Measurements from ENCODE around the gene ARHGAP32. TPM values are rescaled to one million over a fixed set of nuclear protein-coding genes. Genes with fewer than 3 reads are reported as not detected.

Gene ARHGAP32
- total RNA-seq, 4 donors from 2014 or later = 10.0 to 53.7 (median 34.1) TPM

DNA sequence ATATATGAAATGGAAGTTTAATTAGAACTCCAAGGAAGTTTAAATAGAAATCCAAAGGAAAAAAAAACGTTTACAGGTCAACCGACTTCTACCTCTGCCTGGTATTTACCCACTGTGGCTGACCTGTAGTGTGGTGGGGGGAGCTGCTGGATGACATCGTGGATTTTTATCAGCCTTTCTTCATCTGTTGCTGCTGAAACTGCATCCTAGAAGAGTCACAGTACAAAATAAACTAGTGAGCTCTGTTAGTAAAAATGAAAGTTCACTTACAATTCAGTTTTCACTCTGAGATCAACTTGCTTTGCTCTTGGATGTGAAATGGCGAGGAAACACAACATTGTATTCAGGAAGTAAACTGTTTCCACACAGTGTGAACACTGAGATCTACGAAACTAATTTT, 206.2 kb downstream of the ARHGAP32 start:
- intact Hi-C loops (cut with DNase I; ENCODE audit: low total_unique reads) = no loop called here
- no peaks in the 10 kb centered on the region for H3K36me3 ChIP-seq

GRCh38 chr11:128983023-128983422, 209.1 kb downstream of the ARHGAP32 start:
- Histone ChIP-seq H3K4me3 (no peak overlapping the region), H3K9me3 (no peaks in the 10 kb centered on the region), H3K36me3 (no peaks in the 10 kb centered on the region), H3K27me3 (no peaks in the 10 kb centered on the region), H3K27ac (no peak overlapping the region), H3K4me1 (no peaks in the 10 kb centered on the region)
- DNase-seq = no peak
- intact Hi-C loops (cut with DNase I; ENCODE audit: low total_unique reads) = no loop called here
- TF ChIP-seq POLR2A (IDR thresholded peaks at IDR 0.05) (no peak), CTCF (IDR thresholded peaks at IDR 0.05) (no peak)

More for the DNA sequence above, 206.2 kb downstream of the ARHGAP32 start:
- Histone ChIP-seq H3K9me3 (no peaks in the 10 kb centered on the region), H3K27ac (no peak overlapping the region), H3K27me3 (no peaks in the 10 kb centered on the region), H3K4me3 (no peak overlapping the region), H3K4me1 (no peaks in the 10 kb centered on the region)
- TF ChIP-seq POLR2A (IDR thresholded peaks at IDR 0.05) = no peak
- DNase-seq = no peak

GRCh38 chr11:128981254-128981653, 210.9 kb downstream of the ARHGAP32 start:
- H3K4me3 ChIP-seq = no peak overlapping the region
- H3K27me3 ChIP-seq = no peaks in the 10 kb centered on the region
- H3K36me3 ChIP-seq = no peaks in the 10 kb centered on the region
- no peak for DNase-seq
- intact Hi-C loops (cut with DNase I; ENCODE audit: low total_unique reads) = no loop called here
- H3K27ac ChIP-seq = no peak overlapping the region
- H3K4me1 ChIP-seq = no peaks in the 10 kb centered on the region
- TF ChIP-seq POLR2A (IDR thresholded peaks at IDR 0.05) = no peak
- no peak for TF ChIP-seq CTCF (IDR thresholded peaks at IDR 0.05)
- no peaks in the 10 kb centered on the region for H3K9me3 ChIP-seq

DNA sequence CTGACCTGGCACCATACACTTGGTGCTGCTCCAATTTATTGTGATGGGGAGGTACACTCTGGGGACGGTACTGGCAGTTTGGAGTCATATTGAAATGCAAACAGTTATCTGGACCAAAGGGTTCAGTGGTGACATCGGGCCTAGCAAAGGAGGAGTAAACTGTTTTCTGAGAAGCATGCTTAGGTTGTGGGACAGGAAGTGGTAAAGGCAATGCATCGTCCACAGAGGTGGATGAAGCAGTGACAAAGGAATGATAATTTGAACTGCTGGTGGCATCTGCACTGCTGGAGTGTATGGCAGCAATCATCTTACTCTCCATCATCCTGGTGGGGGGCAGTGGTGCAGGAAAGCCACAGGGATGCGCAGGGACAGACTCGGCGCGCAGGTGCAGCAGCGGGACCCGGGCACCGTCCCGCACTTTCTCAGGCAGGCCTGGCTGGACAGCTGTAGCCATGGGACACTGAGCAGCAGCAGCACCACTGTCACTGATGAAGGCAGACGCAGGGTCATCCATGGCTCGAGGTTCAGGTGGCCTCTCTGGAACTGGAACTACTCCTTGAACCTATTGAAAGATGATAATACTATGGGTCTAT, 221.4 kb downstream of the ARHGAP32 start:
- H3K36me3 ChIP-seq = no peaks in the 10 kb centered on the region
- TF ChIP-seq CTCF (IDR thresholded peaks at IDR 0.05) = no peak
- no peak for TF ChIP-seq POLR2A (IDR thresholded peaks at IDR 0.05)
- no peak for DNase-seq
- no peaks in the 10 kb centered on the region for H3K27me3 ChIP-seq
- intact Hi-C loops (cut with DNase I; ENCODE audit: low total_unique reads) = no loop called here
- no peaks in the 10 kb centered on the region for H3K4me1 ChIP-seq
- no peaks in the 10 kb centered on the region for H3K9me3 ChIP-seq
- H3K4me3 ChIP-seq = no peak overlapping the region
- H3K27ac ChIP-seq = no peak overlapping the region

GRCh38 chr11:128968916-128969315, 223.2 kb downstream of the ARHGAP32 start:
- Histone ChIP-seq H3K4me1 (no peaks in the 10 kb centered on the region), H3K27ac (no peak overlapping the region), H3K9me3 (no peaks in the 10 kb centered on the region), H3K27me3 (no peaks in the 10 kb centered on the region), H3K4me3 (no peak overlapping the region), H3K36me3 (no peaks in the 10 kb centered on the region)
- no peak for TF ChIP-seq POLR2A (IDR thresholded peaks at IDR 0.05)
- TF ChIP-seq CTCF (IDR thresholded peaks at IDR 0.05) = no peak
- intact Hi-C loops (cut with DNase I; ENCODE audit: low total_unique reads) = no loop called here
- no peak for DNase-seq

DNA sequence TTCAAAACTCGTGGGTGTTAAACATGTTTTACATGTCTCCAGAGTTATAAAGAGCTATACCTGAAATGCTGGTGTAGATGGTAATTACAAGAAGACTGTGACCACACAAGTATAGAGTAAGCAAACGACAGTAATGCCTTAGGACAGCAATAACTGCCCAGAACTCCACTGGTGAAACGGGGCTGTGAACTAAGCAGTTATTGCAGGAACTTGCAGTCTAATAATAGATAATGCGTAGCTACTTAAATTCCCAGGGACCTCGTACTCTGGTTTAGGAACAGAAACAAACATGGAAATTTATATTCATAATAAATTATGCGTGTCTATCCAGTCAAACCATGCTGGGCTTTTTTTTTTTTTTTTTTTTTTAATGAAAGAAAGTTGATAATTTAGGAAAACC, 224.5 kb downstream of the ARHGAP32 start:
- intact Hi-C loops (cut with DNase I; ENCODE audit: low total_unique reads) = no loop called here
- no peaks in the 10 kb centered on the region for H3K9me3 ChIP-seq
- no peak for DNase-seq
- H3K27me3 ChIP-seq = no peaks in the 10 kb centered on the region
- H3K36me3 ChIP-seq = no peaks in the 10 kb centered on the region
- H3K27ac ChIP-seq = no peak overlapping the region
- TF ChIP-seq CTCF (IDR thresholded peaks at IDR 0.05) = no peak
- TF ChIP-seq POLR2A (IDR thresholded peaks at IDR 0.05) = no peak
- H3K4me1 ChIP-seq = no peaks in the 10 kb centered on the region
- no peak overlapping the region for H3K4me3 ChIP-seq
